Head of caudate nucleus (tissue), 42 donors: Measurements from ENCODE around the gene FAM120B.
A peak's percentile ranks its signal among the peaks of the same experiment; 100 is the strongest.

Experiments used
- DNase-seq, 42 donors: peaks; one replicate each; pipeline versions ENCODE4 v3.0.0 to v3.0.0-alpha.2; 2020 to 2021; ENCODE audit warnings: mixed read lengths in 7 of 42
- intact Hi-C: fragments of 100-400 bp; cut with DNase I; formaldehyde crosslinking; loops from one replicate; pipeline ENCODE4 v1.15.0; 2022

The FAM120B gene

DNA sequence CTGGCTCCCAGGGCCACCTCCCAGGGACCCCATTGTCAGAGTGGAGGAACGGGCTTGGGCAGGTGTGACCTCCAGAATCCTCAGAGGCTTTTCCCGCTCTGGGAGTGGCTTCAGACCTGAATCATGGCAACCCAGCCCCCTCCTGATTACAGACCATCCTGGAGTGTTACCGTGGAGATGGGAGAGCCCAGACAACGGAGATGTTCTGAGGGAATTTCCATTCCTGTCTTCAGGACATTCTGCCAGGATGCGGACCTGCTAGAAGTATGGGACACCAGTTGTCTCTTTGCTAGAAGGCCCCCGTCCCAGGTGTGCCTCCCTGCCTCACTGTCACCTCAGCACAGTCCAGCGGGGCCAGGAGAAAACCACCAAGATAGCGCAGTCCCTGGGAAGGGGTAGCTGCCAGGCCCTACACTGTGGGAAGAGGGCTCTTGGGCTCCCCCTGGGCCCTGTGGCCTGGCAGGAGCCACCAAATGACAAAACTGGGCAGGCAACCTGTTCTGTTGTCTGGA lies 136.6 kb downstream of the FAM120B start:
- DNase-seq: peak in 5 of 42 donors; percentile 5 to 29 (median 26)
- intact Hi-C loops: no loop called here

DNA sequence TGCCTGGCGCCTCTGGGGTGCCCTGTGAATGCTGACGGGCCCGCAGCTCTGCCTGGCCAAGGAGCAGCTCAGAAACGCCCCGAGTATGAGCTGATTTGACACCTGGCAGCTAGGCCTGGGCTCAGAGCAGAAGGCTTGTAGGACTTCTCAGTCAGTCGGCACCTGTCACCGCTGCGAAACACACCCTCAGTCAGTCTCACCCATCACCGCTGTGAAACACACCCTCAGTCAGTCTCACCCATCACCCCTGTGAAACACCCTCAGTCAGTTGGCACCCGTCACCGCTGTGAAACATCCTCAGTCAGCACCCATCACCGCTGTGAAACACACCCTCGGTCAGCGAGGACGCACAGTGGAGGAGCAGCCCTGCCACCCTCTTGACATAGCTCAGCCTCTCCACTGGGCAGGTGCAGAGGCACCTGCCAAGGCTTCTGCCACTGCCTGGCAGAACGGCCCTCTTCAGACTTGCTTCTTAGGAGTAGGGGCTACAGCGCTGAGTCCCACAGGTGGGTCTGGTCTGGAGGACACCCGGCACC lies 137.6 kb downstream of the FAM120B start:
- peak in 4 of 42 donors; percentile 12 to 33 (median 30) for DNase-seq
- intact Hi-C loops: no loop called here

DNA sequence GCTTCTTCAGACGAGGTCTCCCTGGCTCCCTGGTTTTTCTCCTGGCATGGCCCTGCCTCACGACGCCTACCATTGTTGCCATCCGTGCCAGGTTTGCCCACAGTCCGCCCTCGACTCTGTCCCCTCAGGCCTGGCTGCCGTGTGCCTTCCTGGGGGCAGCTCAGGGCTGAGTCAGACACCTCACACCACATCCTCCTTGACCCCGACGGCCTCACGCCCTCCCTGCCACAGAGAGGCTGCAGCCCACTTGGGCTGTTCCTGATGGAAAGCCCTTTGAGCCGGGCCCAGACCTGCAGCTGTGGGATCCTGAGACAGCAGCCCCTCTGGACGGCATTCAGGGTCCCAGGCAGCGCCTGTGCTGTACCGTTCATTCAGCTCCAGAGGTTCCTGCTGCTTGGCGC lies 138.3 kb downstream of the FAM120B start:
- DNase-seq: peak in 2 of 42 donors; percentile 1 to 14
- intact Hi-C loops: no loop called here

DNA sequence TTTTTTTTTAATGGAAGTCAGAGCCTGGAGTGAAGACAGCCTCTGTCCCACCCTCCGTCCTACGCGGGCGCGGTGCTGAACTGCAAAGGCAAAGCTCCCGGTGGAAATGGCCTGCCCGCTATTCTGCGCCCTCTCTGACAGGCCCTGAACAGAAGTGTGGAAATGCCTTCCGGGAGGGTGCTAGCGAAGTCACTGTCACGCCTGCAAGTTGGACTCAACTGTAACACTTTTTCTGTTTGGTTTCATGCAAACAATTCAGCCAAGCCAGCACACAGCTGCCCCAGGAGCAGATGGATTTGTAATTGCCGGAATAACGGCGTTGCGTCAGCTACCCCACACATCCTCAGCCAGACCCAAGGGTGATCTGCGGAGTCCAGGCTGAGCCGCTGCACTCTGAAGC lies 138.9 kb downstream of the FAM120B start:
- peak in 3 of 42 donors; percentile 8 to 33 (median 32) for DNase-seq
- intact Hi-C loops: no loop called here

DNA sequence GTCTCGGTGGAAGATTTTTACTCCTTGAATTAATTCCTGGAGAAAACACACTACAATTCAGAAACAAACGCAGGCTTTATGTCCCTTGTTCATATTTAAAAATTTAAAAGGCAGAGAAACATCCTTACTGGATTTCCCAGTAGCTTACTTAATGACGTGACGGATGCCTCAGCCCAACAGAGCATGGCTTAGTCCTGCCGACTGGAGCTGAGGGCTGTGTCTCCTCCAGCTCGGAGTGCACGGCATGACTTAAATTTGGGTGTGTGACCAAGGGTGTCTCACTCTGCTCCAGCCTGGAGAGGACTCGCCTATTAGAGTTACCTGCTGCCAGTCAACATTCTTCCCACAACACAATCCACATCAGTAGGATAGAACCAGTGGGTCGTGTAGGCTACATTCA lies 139.4 kb downstream of the FAM120B start:
- DNase-seq: peak in 2 of 42 donors; percentile 3 to 12
- intact Hi-C loops: no loop called here

DNA sequence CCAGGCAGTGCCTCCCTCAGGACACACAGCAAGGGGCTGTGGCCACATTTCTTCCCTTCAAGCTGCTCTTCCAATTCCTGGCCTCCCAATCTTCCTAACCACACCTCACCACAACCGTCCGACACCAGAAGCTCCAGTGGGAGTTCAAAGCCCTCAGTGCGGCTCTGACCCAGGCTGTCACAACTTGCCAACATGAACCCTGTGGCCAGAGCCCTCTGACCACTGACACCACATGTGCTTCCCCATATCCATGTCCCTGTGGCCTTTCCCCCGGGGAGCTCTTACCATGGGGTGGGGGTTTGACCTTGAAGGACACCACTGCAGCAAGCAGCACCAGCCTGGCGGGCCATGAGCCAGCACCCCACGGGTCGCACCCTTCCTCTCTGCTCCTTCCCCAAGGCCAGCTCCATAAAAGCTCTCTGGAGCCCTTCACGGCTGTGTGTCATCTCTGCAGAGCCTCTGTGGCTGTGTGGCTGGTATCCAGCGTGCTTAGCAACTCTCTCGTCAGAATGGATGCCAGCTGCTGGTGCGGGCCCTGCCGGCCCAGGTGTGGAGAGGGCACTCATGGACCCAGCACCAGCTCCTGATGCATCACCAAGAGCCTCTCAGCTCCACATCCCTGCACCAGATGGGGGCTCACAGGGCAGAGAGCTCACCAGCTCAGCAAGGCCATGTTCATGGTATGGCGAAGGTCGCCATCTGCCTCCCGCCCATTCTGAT lies 140.4 kb downstream of the FAM120B start:
- peak in 4 of 42 donors; percentile 9 to 39 (median 24) for DNase-seq
- intact Hi-C loops: no loop called here

DNA sequence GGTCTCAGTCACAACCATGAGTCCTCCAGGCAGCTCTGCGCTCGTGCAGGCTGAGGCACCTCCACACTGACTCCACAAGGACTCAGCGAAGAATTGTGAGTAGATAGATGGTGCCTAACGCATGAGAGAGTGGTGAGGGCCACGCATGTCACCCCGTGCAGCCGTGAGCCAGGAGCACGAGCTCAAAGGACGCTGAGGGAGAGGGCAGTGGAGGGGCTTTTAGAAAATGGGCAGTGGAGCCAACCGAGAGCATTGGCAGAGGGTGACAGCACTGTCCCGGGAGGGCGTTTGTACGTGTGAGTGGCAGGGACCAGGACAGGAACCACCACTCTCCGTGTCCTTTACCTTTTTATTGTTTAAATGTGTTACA lies 141.0 kb downstream of the FAM120B start:
- intact Hi-C loops: no loop called here
- peak in 3 of 42 donors; percentile 0 to 11 (median 4) for DNase-seq

DNA sequence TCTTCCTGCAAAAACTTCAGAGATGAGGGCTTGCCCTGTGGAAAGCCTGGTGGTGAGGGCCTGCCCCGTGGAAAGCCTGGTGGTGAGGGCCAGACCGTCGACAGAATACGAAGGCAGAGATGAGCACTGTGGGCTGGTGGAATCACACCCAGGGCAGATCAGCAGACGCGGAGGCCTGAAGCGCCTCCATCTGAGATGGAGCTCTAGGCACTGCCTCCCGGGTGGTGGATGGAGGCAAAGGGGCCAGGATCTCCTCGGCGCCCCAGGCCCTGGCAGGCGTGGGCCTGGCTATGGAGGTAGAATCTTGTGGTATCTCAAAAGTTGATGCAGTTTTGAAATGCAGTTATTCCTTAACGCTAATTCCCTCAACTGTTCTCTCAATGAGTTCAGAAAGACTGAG lies 141.8 kb downstream of the FAM120B start:
- intact Hi-C loops: no loop called here

DNA sequence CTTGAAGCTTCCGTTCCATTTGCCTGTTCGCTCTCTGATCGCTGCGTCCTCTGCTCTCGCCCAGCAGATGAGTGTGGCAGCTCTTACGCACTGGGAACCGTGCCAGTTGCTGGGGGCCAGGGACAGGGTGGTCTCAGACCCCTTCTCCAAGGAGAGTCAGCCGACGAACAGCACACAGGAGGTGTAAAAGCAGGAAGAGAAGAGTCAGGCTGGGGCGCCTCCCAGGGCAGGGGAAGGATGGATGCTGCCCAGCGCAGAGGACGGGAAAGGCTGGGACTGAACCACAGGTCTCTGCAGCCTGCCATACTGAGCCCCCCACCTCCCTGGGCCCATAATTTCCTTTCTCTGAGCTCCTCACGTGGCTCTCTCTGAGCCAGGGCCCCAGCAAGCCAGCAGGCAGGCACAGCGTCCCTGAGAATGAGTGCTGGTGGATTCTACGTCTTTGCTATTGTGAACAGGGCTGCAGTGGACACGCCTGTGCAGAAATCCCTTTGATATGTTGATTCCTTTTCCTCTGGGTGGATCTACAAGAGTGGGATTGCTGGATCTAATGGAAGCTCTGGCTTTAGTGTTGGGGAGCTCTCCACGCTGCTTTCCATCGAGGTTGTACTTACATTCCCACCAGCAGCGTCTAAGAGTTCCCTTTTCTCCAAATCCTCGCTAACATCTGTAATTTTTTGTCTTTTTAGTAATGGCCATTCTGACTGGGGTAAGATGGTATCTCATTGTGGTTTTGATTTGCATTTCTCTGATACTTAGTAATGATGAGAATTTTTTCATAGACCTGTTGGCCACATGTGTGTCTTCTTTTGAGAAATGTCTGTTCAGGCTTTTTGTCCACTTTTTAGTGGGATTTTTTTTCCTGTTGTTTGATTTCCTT lies 142.4 kb downstream of the FAM120B start:
- DNase-seq: peak in 6 of 42 donors; percentile 3 to 34 (median 8)
- intact Hi-C loops: no loop called here

More for the DNA sequence above, 141.8 kb downstream of the FAM120B start:
- DNase-seq: peak in 5 of 42 donors; percentile 3 to 28 (median 10)

DNA sequence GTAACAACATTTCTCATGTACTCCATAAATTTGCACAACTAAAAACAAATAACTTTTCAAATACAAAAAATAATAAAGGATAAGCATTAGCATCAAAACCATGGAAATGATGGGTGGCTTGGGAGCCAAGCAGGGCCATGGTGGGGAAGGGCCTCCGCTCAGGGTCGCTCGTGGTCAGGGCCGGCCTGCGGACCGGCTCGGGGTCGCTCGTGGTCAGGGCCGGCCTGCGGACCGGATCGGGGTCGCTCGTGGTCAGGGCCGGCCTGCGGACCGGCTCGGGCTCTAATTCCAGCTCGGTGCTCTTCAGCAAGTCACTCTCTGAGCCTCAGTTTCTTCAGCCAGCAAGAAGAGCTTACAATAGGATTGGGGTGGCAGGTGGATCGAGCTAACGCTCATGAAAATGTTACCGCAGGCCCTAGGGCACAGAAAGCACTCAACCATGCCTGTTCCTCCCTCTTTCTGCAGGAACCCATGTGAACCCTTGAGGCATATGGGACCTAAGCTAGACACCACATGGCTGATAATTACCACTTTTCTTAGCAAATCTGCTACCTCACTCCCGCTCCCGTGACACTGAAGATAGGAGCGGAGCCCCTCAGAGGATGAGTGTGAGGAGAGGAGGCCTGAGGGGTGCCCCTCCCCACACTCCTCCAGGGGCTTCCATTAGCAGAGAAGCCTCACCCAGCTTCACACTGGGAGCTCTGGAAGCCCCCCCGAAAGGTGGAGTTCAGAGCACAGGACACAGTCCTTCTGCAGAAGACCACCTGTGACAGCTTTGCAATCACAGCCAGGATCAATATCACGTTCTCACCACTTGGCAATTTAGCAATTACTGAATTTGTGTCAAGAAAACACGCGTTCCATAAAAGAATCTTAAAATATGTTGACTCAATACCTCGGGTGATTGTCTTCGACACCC lies 143.5 kb downstream of the FAM120B start:
- DNase-seq: peak in 6 of 42 donors; percentile 1 to 43 (median 20)
- intact Hi-C loops: no loop called here

DNA sequence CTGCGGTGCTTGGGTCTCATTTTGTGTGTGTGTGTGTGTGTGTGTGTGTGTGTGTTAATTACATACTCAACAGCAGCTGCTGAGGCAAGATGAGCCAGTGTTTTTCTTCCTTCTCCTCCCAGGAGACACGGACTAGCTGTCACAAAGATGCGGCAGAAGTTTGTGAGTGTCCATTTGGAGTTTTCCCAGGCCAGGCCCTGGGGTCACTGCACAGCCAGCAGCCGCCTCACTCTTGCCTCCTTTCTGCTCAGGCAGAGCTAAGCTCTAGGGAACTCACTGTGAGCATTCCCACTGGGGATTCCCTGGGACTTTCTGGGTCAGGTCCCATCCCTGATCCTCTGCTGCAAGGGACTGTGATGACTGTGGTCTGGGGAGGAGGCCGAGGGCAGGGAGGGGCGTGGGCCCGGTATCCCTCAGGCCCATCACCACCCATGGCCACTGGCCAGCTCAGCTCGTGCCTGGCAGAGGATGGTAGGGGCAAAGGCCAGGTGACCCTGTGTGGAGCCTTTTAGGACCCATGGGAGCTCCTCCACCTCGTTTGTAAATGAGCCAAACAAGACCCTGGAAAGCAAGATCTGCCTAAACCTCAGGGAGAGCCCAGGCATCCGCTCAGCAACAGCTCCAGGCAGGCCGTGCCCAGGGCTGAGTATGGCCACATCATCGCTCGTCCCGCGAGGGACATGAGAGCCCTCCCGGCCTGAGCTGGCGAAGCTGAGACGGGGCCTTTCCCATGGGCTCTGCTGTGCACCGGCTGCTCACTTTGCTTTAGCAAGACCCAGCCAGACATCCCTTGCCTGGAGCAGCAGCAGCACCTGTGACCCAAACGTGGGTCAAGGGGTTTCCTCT lies 144.6 kb downstream of the FAM120B start:
- intact Hi-C loops: no loop called here
- DNase-seq: peak in 6 of 42 donors; percentile 4 to 32 (median 20)

DNA sequence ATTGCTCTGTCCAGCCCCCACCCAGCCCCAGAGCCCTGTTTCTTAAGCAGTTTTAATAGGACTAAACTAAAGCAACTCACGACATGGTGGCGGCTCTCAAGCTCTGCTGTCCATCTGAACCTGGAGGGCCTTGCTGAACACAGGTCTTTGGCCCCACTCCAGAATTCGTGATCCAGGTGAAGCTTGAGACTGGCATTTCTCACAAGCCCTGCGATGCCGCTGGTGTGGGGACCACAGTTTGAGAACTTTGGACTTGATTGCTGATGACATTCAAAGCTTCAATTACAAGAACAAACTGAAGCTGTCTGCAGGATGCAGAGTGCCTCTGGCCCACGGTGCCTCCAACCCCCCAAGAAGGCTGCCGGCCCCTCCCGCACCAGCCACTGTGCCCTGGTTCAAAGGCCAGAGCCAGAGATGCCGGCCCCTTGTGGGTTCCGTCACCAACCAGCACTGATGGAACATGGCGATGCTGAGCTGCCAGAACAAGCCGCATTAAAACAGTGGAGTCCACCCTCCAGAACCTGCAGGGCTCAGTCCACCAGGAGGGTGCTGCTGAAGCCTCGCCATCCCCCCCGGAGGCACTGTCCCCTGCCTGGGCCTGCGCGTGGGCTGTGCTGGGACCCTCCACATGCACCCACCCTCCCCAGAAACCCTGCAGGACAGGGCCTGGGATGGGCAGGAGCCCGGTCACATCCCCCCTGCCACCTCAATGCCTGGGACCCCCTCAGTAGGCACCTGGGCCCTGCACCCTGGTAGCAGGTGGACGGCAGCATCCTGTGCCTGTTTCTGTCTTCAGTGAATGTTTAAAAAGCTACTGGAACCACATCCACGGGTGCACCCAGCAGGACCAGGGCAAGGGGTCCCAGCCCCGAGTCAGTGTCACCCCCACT lies 145.4 kb downstream of the FAM120B start:
- intact Hi-C loops: no loop called here
- DNase-seq: peak in 6 of 42 donors; percentile 1 to 36 (median 20)

DNA sequence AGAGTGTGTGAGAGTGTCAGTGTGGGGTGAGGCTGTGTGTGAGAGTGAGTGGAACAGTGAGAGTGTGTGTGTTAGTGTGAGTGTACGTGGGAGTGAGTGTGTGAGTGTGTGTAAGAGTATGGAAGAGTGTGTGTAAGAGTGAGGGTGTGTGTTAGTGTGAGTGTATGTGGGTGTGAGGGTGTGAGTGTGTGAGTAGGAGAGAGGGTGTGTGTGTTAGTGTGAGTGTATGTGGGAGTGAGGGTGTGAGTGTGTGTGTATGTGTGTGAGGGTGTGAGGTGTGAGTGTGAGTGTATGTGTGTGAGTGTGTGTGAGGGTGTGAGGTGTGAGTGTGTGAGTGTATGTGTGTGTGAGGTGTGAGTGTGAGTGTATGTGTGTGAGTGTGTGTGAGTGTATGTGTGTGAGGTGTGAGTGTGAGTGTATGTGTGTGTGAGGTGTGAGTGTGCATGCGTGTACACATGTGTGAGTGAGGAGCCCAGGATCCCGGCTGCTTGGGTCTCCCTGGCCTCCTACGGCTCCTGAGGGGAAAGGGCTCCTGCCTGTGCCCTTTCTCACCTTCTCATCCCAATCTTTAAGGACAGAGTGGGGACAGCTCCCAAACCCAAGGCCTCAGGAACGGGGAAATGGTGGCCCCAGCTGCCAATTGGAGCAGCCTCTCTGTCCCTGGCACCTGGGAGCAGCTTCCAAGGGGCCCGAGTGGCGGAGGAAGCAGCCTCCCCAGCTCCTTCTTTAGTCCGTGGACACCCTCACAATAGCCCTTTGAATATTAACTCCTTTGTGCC lies 146.4 kb downstream of the FAM120B start:
- intact Hi-C loops: no loop called here
- DNase-seq: peak in 3 of 42 donors; percentile 2 to 30 (median 14)

DNA sequence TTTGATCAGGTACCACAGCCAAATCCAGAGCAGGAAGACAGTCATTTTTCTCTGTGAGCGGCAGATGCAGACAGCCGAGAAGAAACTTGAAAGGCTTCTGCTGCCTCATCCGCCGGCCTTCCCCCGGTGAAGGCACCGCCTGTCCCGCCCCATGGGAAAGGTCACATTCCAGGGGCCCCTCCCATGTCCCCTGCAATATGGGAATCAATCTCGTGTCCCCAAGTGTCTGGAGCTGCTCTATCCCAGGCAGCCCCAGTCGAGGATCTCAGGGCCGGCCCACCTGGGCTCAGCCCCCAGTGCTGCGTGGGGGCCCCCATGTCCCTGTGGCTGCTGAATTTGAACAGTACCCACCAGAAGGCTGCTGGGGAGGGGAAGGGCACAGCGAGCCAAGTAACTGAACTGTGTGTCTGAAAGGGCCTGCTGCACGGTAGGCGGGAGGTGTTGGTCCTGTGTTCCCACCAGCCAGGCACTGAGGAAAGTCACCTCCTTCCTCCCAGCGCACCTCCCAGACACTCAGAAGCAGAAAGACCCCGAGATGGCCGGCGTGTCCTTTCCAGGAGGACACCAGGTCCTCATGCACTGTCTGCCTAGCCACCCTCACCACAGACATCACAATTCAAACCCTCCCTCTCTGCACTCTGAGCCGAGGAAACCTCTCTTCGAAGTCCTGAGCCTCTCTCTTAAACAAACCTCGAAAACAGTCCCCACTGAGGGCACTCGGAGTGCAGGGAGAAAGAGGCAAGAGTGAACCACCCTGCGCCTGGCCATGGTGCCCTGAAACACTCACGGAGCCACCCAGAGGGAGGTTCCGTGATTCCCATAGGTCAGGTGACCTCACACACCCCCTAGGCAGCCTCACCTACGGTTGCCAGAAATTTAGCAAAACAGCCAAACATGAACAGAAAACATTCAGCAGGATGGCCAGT lies 147.3 kb downstream of the FAM120B start:
- DNase-seq: peak in 5 of 42 donors; percentile 2 to 31 (median 23)
- intact Hi-C loops: no loop called here
